ENCODE results near the gene MAGI2.

- TF ChIP-seq POLR2A (IDR thresholded peaks at IDR 0.05; ENCODE audit: low read length) (no peak), GATA1 (IDR thresholded peaks at IDR 0.05; ENCODE audit: low read depth, low read length) (no peak)
Observed at GRCh38 chr7:78161781-78162180, 1291.7 kb downstream of the MAGI2 start.
